ENCODE results near the gene TRAPPC2L. TPM values are rescaled to one million over a fixed set of nuclear protein-coding genes. Genes with fewer than 3 reads are reported as not detected.

TRAPPC2L gene
- total RNA-seq, 1 experiment from 2014 or later = 79.1 TPM

- Mint-ChIP-seq H3K36me3 (ENCODE audit: insufficient read depth, unreplicated experiment) (peaks cover 5% of the 10 kb centered on the region), H3K9me3 (ENCODE audit: low read depth, unreplicated experiment) (no peaks in the 10 kb centered on the region), H3K27me3 (ENCODE audit: unreplicated experiment) (no peaks in the 10 kb centered on the region), H3K4me3 (ENCODE audit: low read depth, unreplicated experiment) (no peak overlapping the region), H3K27ac (ENCODE audit: unreplicated experiment) (no peak overlapping the region), H3K4me1 (ENCODE audit: low read depth, unreplicated experiment) (no peaks in the 10 kb centered on the region)
- DNase-seq = no peak
- CTCF ChIA-PET = no interaction called here
- TF ChIP-seq, protein P1, sequence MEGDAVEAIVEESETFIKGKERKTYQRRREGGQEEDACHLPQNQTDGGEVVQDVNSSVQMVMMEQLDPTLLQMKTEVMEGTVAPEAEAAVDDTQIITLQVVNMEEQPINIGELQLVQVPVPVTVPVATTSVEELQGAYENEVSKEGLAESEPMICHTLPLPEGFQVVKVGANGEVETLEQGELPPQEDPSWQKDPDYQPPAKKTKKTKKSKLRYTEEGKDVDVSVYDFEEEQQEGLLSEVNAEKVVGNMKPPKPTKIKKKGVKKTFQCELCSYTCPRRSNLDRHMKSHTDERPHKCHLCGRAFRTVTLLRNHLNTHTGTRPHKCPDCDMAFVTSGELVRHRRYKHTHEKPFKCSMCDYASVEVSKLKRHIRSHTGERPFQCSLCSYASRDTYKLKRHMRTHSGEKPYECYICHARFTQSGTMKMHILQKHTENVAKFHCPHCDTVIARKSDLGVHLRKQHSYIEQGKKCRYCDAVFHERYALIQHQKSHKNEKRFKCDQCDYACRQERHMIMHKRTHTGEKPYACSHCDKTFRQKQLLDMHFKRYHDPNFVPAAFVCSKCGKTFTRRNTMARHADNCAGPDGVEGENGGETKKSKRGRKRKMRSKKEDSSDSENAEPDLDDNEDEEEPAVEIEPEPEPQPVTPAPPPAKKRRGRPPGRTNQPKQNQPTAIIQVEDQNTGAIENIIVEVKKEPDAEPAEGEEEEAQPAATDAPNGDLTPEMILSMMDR (IDR thresholded peaks at IDR 0.05; ENCODE audit: unreplicated experiment) = no peak
- BruUV-seq (replicated peaks) = no TSS peak
- intact Hi-C loops (cut with micrococcal nuclease; ENCODE audit: unreplicated experiment) = no loop called here
Observed at GRCh38 chr16:88844419-88845036, 12.4 kb upstream of the TRAPPC2L start.

GRCh38 chr16:88846088-88846487, 10.8 kb upstream of the TRAPPC2L start:
- no peak overlapping the region for H3K4me3 Mint-ChIP-seq (ENCODE audit: low read depth, unreplicated experiment)

DNA sequence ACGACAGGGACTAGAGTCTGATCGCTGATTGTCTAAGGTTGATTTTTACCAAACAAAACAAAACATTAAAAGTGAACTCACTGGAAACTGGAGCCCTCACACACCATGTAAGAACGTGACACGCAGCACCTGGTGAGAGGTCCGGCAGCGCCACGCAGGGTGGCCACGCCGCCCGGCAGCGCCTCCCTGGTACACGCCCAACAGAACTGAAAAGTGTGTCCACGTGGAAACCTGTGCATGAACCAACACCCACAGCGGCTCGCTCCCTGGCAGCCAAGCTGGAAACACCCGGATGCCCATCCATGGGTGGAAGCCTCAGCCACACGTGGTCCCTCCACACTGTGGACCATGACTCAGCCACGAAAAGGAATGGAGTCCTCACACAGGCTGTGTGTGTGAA, 9.3 kb upstream of the TRAPPC2L start:
- Mint-ChIP-seq H3K27ac (ENCODE audit: unreplicated experiment) (no peak overlapping the region), H3K4me3 (ENCODE audit: low read depth, unreplicated experiment) (no peak overlapping the region), H3K27me3 (ENCODE audit: unreplicated experiment) (no peaks in the 10 kb centered on the region), H3K36me3 (ENCODE audit: insufficient read depth, unreplicated experiment) (peaks cover 5% of the 10 kb centered on the region), H3K9me3 (ENCODE audit: low read depth, unreplicated experiment) (no peaks in the 10 kb centered on the region), H3K4me1 (ENCODE audit: low read depth, unreplicated experiment) (no peaks in the 10 kb centered on the region)
- no TSS peak for BruUV-seq (replicated peaks)
- no peak for DNase-seq
- intact Hi-C loops (cut with micrococcal nuclease; ENCODE audit: unreplicated experiment) = no loop called here
- TF ChIP-seq, protein P1 (IDR thresholded peaks at IDR 0.05; ENCODE audit: unreplicated experiment) = no peak
- CTCF ChIA-PET = no interaction called here

More at GRCh38 chr16:88846088-88846487, 10.8 kb upstream of the TRAPPC2L start:
- CTCF ChIA-PET = interaction anchor here (0.5 kb wide), 1 partner anchor 170 kb away, joined by 3 read pairs; no protein-coding TSS in a partner anchor
- TF ChIP-seq, protein P1 (IDR thresholded peaks at IDR 0.05; ENCODE audit: unreplicated experiment) = no peak
- Mint-ChIP-seq H3K27me3 (ENCODE audit: unreplicated experiment) (no peaks in the 10 kb centered on the region), H3K27ac (ENCODE audit: unreplicated experiment) (no peak overlapping the region), H3K4me1 (ENCODE audit: low read depth, unreplicated experiment) (no peaks in the 10 kb centered on the region), H3K9me3 (ENCODE audit: low read depth, unreplicated experiment) (no peaks in the 10 kb centered on the region), H3K36me3 (ENCODE audit: insufficient read depth, unreplicated experiment) (peaks cover 5% of the 10 kb centered on the region)
- BruUV-seq (replicated peaks) = no TSS peak
- DNase-seq = no peak
- intact Hi-C loops (cut with micrococcal nuclease; ENCODE audit: unreplicated experiment) = no loop called here

- H3K36me3 Mint-ChIP-seq (ENCODE audit: insufficient read depth, unreplicated experiment) = peaks cover 5% of the 10 kb centered on the region
- CTCF ChIA-PET = no interaction called here
- H3K27me3 Mint-ChIP-seq (ENCODE audit: unreplicated experiment) = no peaks in the 10 kb centered on the region
- no peak overlapping the region for H3K27ac Mint-ChIP-seq (ENCODE audit: unreplicated experiment)
- BruUV-seq (replicated peaks) = no TSS peak
- no peaks in the 10 kb centered on the region for H3K9me3 Mint-ChIP-seq (ENCODE audit: low read depth, unreplicated experiment)
- no peak overlapping the region for H3K4me3 Mint-ChIP-seq (ENCODE audit: low read depth, unreplicated experiment)
- intact Hi-C loops (cut with micrococcal nuclease; ENCODE audit: unreplicated experiment) = no loop called here
- TF ChIP-seq, protein P1 (IDR thresholded peaks at IDR 0.05; ENCODE audit: unreplicated experiment) = no peak
- DNase-seq = no peak
- no peaks in the 10 kb centered on the region for H3K4me1 Mint-ChIP-seq (ENCODE audit: low read depth, unreplicated experiment)
Observed at GRCh38 chr16:88848557-88848956, 8.4 kb upstream of the TRAPPC2L start.
